ENCODE data around the gene CRAMP1.

DNA sequence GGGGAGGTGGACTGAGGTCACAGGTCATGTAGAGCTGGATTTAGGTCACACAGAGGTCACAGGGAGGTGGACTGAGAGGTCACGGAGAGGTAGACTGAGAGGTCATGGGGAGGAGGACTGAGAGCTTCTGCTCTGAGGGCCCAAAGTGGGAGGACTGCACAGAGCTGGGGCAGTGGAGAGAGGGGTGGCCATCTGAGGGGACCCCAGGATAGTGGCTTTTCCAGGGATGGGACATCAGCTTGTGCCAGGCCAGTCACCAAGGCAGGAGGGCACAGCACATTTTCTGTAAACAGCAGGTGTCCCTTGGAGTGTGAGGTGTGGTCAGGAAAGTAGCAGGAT is 39.8 kb downstream of the CRAMP1 start:
- TF ChIP-seq, protein P1, sequence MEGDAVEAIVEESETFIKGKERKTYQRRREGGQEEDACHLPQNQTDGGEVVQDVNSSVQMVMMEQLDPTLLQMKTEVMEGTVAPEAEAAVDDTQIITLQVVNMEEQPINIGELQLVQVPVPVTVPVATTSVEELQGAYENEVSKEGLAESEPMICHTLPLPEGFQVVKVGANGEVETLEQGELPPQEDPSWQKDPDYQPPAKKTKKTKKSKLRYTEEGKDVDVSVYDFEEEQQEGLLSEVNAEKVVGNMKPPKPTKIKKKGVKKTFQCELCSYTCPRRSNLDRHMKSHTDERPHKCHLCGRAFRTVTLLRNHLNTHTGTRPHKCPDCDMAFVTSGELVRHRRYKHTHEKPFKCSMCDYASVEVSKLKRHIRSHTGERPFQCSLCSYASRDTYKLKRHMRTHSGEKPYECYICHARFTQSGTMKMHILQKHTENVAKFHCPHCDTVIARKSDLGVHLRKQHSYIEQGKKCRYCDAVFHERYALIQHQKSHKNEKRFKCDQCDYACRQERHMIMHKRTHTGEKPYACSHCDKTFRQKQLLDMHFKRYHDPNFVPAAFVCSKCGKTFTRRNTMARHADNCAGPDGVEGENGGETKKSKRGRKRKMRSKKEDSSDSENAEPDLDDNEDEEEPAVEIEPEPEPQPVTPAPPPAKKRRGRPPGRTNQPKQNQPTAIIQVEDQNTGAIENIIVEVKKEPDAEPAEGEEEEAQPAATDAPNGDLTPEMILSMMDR (IDR thresholded peaks at IDR 0.05; ENCODE audit: extremely low read depth in 1 of 2, insufficient read depth in 1 of 2, low read depth in 1 of 2, low read length in 2 of 2): no peak
- TF ChIP-seq POLR2A (IDR thresholded peaks at IDR 0.05; ENCODE audit: low read depth, low read length) (no peak), EZH2 (IDR thresholded peaks at IDR 0.05; ENCODE audit: borderline replicate concordance, low read depth, low read length, severe bottlenecking) (no peak), POLR2AphosphoS5 (IDR thresholded peaks at IDR 0.05; ENCODE audit: insufficient read depth, low read depth, low read length) (no peak), JUN (IDR thresholded peaks at IDR 0.05; ENCODE audit: borderline replicate concordance, insufficient read depth, insufficient read length, low read depth) (no peak), FOS (IDR thresholded peaks at IDR 0.05; ENCODE audit: borderline replicate concordance, insufficient read depth, low read length) (no peak), MYC (IDR thresholded peaks at IDR 0.05; ENCODE audit: low read depth, low read length) (no peak)
- TF ChIP-seq, protein P2, sequence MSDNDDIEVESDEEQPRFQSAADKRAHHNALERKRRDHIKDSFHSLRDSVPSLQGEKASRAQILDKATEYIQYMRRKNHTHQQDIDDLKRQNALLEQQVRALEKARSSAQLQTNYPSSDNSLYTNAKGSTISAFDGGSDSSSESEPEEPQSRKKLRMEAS (IDR thresholded peaks at IDR 0.05; ENCODE audit: insufficient read depth, insufficient read length): no peak
